ENCODE measurements around the gene ZNF155.
"Not testable (repeated sequence)": the region's sequence is repeated elsewhere in the genome, so short reads cannot be mapped to it uniquely, and the experiment has no call there.

The ZNF155 gene

GRCh38 chr19:43983912-43984686, at the start of gene ZNF155:
Gene ZNF155 (plus strand): TSS chr19:43984188. CDS start chr19:43988544, 4,356 bp downstream.
- peak; percentile 38 to 50 (median 46) for DNase-seq (ENCODE audit: low read depth in 3 of 3)

- DNase-seq (ENCODE audit: low read depth in 3 of 3) = peak; percentile 71 to 81 (median 79)
Observed at GRCh38 chr19:43934985-43935708, 48.8 kb upstream of the ZNF155 start, which contains the start of gene ZNF45. Gene ZNF45 (minus strand): TSS chr19:43935282. CDS start chr19:43922185, 13,097 bp downstream.

GRCh38 chr19:43936188-43936587, 47.8 kb upstream of the ZNF155 start:
- no peak for DNase-seq (ENCODE audit: low read depth in 3 of 3)

GRCh38 chr19:43939557-43940260, 44.3 kb upstream of the ZNF155 start:
- DNase-seq (ENCODE audit: low read depth in 3 of 3) = no peak

- DNase-seq (ENCODE audit: low read depth in 3 of 3) = no peak
Observed at GRCh38 chr19:43940719-43941118, 43.3 kb upstream of the ZNF155 start.

- DNase-seq (ENCODE audit: low read depth in 3 of 3) = no peak
Observed at GRCh38 chr19:43941209-43941608, 42.8 kb upstream of the ZNF155 start.

GRCh38 chr19:43947412-43947811, 36.6 kb upstream of the ZNF155 start:
- DNase-seq (ENCODE audit: low read depth in 3 of 3) = not testable (repeated sequence)

- DNase-seq (ENCODE audit: low read depth in 3 of 3) = not testable (repeated sequence)
Observed at GRCh38 chr19:43949803-43950202, 34.2 kb upstream of the ZNF155 start.

GRCh38 chr19:43950834-43951645, 32.9 kb upstream of the ZNF155 start, which contains the start of gene ZNF221:
Gene ZNF221 (plus strand): TSS chr19:43951228. CDS start chr19:43962727, 11,499 bp downstream.
- peak in 2 of 3 experiments; percentile 6 to 14 for DNase-seq (ENCODE audit: low read depth in 3 of 3)

- no peak for DNase-seq (ENCODE audit: low read depth in 3 of 3)
Observed at GRCh38 chr19:43956827-43957226, 27.2 kb upstream of the ZNF155 start.

- no peak for DNase-seq (ENCODE audit: low read depth in 3 of 3)
Observed at GRCh38 chr19:43957891-43958290, 26.1 kb upstream of the ZNF155 start.

- DNase-seq (ENCODE audit: low read depth in 3 of 3) = no peak
Observed at GRCh38 chr19:43960411-43960810, 23.6 kb upstream of the ZNF155 start.

- no peak for DNase-seq (ENCODE audit: low read depth in 3 of 3)
Observed at GRCh38 chr19:43966079-43966694, 17.8 kb upstream of the ZNF155 start.

- DNase-seq (ENCODE audit: low read depth in 3 of 3) = no peak
Observed at GRCh38 chr19:43976732-43977131, 7.3 kb upstream of the ZNF155 start.

GRCh38 chr19:43983544-43983911, 460 bp upstream of the ZNF155 start:
- DNase-seq (ENCODE audit: low read depth in 3 of 3) = no peak

GRCh38 chr19:43984687-43985000, 656 bp downstream of the ZNF155 start:
- DNase-seq (ENCODE audit: low read depth in 3 of 3) = no peak

- no peak for DNase-seq (ENCODE audit: low read depth in 3 of 3)
Observed at GRCh38 chr19:43997631-43998290, 13.8 kb downstream of the ZNF155 start.

- DNase-seq (ENCODE audit: low read depth in 3 of 3) = no peak
Observed at GRCh38 chr19:44002212-44002565, 18.2 kb downstream of the ZNF155 start.

- peak; percentile 47 to 68 (median 65) for DNase-seq (ENCODE audit: low read depth in 3 of 3)
Observed at GRCh38 chr19:44002566-44003460, 18.8 kb downstream of the ZNF155 start, which contains the start of gene ZNF230. Gene ZNF230 (plus strand): TSS chr19:44002957. CDS start chr19:44007079, 4,122 bp downstream.

Data from stimulated activated CD4-positive, alpha-beta T cell treated with anti-CD3 and anti-CD28 coated beads, TNF-alpha, amount 100 ng/mL, for 4 hours (primary cell).